UCSD-AML1 (cell line): ENCODE measurements around the gene SLC11A2.
"Not testable (repeated sequence)": the region's sequence is repeated elsewhere in the genome, so short reads cannot be mapped to it uniquely, and the experiment has no call there.

Experiments used
- DNase-seq: peaks from one replicate; lab custom pipeline; 2025; ENCODE audit not compliant: unreplicated experiment; lab: John Stamatoyannopoulos, UW

Gene SLC11A2

DNA sequence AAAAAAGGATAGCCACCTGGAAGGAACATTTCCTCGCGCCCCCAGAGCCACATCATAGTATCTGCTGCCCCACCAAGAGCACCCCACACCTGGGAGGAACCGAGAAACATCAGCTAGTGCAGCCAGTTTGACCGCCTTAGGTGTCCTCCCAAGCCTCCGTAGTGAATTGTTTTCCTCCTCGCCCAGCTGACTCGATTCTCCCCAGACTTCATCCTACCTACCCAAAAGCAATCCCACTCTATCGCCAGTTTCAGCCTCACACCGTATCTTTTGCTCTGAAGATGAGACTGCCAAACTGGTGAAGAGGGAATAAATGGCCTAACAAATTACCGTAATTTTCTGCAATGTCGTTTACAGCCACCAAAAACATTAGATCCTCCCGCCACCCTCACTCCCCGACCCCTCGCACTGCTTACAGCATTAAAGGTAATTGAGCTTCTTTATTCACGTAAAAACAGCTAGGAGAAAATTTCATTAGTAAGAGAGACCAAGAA is 1.2 kb upstream of the SLC11A2 start:
- no peak for DNase-seq

DNA sequence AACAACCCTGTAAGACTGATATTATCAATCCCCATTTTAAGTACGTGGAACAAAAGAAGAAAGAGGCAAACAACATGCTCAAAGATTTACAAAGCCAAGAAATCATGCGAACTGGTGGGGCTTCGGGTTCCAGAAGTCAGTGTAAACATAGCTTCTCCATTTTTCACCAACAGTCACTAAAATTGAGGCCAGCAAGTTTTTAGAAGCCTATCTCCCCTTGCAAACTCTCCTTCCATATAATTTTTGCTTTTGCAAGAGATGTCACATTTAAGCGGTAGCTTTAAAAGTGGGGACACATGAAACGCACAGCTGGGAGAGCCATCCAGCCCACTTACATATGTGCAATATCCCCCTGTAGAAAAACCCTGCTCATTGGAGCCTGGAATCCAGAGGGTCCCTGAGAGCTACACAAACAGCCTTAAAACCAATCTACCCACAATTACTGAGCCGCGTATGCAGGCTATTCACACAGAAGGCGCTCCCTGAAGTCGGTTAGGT is 797 bp downstream of the SLC11A2 start:
- DNase-seq: no peak

DNA sequence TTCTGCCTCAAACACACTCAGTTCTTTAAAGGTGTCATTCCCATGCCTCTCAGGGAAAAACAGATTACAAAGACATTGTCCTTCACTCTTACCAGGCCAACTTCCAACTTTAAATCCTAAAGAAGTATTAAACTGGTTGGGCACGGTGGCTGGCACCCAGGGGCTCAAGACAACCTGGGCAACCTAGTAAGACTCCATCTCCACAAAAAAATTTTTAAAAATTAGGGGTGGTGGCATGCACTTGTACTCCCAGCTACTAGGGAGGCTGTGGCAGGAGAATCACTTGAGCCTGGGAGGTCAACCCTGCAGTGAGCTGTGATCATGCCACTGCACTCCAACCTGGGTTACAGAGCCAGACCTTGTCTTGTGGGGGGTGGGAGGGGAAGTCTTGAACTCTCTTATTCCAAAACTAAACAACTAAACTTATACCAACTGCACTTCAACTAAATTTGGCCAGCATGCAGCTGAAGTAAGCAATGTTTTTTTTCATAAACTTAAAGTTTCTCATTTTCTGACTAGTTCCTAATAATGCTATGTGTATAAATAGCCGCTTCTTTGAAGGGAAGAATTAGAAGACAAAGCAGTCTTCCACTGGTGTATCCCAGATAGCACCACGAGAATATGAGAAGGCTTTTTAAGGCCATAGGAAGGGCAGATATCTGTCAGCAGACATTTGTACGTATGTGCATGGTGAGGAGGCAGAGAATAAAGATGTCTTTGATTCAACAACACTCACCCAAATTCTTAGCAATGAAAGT is 2.4 kb downstream of the SLC11A2 start:
- DNase-seq: no peak

DNA sequence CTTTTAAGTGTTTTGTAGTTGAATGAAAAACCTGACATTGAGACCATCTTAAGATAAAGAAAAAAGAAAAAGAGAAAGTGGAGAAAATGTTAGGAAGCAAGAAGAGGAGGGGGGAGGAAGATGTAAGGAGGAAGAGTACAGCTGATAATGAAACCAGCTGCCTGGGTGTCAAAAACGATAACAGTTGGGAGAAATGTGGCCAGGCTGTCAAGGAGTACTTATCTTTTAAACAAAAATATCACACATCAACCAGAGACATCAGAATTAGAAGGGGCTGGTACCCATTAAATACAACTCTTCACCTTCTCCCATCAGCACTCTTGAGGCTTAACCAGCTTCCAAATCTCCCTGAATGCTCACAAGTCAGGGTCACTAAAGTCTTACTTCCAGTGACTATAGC is 4.5 kb downstream of the SLC11A2 start:
- DNase-seq: no peak

DNA sequence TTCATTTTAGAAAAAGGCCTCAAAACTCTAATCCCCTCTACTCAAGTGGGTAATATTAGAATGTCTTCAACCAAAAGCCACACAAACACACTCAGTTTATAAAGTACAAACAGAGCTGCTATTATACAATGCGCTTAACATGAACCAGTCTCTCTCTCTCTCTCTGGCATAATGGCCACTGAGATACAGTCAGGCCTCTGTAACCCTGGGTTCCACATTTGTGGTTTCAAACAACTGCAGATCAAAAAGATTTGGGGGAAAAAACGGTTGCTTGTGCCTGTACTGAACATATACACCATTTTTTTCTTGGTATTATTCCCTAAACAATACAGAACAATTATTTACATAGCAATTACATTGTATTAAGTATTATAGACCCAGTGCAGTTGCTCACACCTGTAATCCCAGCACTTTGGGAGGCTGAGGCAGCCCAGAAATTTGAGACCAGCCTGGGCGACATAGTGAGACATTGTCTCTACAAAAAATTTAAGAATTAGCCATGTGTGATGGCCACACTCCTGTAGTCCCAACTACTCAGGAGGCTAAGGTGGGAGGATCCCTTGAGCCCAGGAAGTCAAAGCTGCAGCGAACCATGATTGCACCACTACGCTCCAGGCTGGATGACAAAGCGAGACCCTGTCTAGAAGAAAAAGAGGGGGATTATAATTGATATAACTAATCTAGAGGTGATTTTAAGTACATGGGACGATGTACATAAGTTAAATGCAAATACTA is 5.6 kb downstream of the SLC11A2 start:
- DNase-seq: no peak

DNA sequence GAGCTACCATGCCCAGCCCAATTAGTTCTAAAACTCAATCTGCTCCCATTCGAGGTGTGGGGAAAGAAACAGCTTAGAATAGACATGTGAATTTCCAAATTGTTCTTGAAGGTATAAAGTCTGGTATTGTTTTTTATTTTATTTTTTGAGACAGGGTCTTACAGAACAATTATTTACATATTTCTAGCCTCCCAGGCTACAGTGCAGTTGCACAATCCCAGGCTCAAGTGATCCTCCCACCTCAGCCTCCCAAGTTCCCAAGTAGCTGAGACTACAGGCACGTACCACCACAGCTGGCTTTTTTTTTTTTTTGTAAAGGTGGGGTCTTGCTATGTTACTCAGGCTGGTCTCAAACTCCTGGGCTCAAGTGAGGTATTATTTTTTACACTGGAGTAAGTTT is 6.3 kb downstream of the SLC11A2 start:
- DNase-seq: no peak

DNA sequence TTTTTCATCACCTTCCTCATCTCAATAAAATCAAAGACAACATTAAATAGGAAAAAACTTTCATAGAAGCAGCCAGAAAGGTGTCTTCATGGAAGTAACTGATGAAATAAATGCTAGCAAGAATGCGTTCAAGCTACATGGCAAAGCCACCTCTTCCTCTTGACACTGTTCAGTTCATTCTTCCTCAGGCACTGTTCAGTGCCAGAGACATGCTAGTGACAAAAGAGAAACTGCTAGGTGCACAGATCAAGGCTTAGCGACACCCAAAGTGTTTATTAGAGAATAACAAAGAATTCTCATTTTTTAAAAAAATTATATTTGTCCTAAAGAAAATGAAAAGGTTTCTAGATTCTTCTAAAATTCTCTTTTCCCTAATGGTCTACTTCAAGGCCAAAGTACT is 7.2 kb downstream of the SLC11A2 start:
- DNase-seq: no peak

DNA sequence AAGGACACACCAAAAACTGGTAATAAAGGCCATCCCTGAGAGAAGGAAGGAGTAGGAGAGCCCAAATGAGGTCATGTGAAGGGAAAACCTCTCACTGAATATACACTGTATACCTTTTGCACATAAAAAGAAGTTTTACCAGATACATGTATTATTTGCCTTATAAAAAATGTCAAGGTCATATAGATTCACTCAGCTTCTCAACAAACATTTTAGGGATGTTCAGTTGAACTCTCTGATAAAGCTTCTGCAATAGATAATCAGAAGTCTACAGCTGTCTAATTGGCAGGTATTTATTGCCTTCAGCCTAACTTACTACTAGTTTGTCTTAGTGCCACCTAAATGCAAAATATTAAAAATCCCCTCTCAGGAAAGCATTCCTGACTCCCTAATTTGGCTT is 8.7 kb downstream of the SLC11A2 start:
- no peak for DNase-seq

DNA sequence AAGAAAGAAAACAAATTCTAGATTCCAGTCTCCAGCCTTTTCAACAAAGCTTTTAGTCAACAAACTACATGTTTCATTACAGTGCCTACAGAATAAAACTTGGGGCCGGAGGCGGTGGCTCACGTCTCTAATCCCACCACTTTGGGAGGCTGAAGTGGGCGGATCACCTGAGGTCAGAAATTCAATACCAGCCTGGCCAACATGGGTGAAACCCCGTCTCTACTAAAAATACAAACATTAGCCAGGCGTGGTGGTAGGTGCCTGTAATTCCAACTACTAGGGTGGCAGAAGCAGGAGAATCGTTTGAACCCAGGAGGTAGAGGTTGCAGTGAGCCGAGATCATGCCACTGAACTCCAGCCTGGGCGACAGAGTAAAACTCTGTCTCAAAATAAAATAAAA is 11.7 kb downstream of the SLC11A2 start:
- not testable (repeated sequence) for DNase-seq

DNA sequence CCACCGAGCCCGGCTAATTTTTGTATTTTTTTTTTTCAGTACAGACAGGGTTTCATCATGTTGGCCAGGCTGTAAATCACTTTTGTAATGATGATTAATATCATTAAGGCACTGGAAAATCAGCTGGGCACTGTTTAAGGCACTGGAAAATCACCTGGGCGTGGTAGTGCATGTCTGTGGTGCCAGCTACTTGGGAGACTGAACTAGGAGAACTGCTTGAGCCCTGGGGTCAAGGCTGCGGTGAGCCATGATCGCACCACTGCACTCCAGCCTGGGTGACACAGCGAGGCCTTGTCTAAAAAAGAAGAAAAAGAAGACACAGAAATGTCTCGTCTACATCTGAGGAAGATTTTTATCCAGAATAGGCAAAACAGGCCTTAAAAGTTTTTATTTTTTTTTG is 12.7 kb downstream of the SLC11A2 start:
- DNase-seq: no peak

DNA sequence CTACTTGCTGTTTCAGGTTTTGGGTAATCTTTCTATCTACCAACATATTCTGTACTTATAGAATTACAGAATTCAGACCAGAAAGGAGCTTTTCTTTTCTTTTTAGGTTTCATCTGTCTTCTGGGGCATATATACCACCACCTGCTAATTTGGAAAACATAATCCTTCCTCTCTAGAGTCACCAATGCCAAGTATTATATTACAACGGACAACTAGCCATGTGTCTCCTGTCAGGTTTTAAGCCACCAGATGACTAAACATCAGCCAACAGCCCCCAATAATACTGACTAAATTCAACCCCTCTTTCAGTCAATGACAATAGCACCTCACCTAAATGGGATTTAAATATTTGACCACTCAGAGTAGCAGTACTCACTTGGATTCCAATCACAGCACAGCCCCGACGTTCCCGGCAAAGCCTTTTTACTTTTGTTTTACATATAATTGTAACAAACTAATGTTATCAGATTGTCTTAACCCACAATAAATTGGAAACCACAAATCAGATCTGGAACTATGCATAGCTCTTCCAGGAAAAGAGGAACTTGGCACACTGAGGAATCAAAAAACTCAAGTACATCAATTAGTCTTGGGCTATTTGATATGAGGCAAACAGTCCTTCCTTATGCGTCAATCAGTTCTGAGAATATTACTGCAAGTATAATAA is 13.5 kb downstream of the SLC11A2 start:
- DNase-seq: no peak

DNA sequence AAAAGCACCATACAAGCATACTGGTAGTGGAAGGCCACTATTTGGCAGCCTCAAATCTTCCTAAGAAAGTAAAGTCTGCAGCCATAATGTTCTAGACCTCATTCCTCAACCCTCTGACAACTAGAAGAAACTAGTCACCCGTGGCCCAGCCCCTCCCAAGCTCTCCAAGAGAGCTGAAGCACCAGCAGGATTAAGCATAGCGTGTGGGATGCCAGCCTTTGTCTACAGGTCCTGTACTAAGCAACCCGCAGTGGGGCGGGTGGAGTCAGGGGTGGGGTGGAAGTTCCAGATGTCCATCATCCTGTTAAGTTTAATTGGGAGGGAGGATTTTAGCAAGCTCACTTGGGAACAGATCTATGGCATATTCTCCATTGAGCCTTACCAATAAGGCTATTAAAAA is 14.2 kb downstream of the SLC11A2 start:
- no peak for DNase-seq

DNA sequence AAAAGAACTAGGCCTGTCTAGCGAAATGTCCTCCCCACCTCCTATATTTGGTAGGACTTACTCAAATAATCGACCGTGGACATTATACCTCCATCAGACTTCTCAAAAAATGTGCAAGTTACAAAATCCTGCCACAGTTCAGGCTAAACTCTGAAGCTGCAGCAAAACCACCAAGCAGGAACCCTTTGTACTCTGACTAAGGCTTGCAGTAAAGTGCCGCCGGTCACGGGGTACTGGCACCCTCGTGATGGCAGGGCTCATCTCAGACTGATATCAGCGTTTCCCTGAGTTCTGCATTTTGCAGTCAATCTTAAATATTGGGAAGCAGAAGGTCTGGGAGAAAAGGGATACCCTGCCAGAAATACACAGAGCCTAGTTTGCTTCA is 17.1 kb downstream of the SLC11A2 start:
- peak; percentile 26 for DNase-seq

DNA sequence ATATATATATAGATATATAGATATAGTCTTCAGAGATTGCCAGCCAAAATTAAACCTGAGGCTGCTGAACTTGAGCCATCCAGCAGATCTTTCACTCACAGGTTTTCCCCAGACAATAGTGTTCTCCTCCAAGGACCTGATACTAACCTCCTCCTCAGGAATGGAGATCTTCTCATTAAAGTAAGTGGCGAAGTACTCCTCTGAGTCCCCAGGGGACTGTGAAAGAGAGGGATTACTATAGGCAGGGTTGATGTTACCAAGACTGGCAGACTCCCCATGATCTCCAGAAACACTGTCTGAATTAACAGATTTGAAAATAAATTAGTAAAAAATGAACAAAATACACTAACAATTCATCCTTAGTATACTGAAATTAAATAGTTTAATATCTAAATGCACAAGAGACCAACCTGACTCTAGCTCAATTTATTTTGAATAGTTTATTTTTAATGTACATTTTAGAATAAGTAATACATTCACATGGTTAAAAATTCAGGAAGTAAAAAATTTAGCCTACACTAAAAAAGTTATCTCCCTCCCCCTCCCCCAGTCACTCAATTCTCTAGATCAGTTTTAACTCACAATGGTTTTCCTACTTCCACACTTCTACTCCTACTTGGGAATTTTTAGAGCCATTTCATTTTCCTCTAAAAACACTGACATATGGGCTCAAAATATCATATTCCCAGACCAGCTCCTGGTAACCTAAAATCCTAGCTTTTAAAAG is 17.7 kb downstream of the SLC11A2 start:
- DNase-seq: no peak

DNA sequence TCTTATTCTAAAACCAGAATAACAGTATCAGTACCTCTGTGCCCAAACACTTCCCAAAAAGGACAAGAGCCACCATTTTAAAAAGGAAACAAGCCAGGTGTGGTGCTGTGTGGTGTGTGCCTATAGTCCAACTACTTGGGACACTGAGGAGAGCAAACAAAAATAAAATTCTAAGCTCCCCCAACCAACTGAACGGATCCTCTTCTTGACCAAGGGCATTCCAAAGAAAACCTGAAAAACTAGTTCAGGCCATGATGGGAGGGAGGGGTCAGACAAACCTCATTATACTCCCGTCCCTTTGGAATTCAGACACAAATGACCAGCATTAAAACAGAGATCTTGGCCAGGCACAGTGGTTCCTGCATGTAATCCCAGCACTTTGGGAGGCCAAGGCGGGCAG is 20.5 kb downstream of the SLC11A2 start:
- DNase-seq: no peak

DNA sequence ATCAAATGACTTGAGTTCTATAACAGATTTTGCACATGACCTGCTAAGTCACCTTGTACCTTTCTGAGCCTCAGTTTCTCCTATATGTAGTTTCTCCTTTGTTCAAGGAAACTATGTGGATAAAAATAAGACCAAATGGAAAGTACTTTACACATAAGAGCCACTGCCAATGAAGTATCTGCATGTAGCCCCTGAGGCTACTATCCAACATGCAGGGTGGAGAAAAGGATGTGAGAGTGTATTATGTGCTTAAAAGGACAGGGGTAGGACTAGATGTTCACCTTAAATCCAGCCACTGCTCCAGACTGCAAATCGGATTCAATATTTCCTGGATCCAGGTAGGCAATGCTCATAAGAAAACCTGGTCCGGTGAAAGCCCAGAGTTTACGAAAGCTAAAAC is 21.2 kb downstream of the SLC11A2 start:
- no peak for DNase-seq

DNA sequence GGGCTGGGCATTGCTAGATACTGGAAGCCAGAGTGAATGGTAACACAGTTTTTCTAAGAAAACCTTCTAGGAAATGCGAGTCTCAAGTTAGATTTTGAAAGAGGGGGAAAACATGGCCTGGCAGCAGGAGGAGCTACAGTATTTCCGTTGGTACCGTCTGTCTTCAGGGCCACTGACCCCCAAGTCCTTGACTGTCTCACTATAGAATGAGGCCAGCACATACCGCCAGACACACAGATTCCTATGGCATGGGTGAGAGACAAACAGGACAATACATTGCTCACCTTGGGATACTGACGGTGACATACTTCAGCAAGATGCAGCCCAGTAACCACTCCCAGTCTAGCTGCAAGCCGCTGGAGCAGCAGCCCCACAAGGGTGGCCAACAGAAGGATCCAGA is 21.7 kb downstream of the SLC11A2 start:
- DNase-seq: no peak

DNA sequence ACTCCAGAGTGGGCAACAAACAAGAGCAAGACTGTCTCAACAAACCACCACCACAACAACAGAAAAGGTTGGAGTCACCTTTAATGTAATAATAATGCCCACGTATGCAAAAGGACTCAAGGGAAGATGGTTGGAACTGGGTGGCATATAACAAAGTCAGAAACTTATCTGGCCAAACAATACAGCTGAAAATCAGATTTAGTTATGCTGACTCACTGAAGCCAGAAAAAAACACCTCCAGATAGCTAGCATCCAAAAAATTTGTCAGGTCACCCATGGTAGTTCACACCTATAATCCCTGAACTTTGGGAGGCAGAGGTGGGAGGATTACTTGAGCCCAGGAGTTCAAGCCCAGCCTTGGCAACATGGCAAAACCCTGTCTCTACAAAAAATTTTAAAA is 24.4 kb downstream of the SLC11A2 start:
- DNase-seq: no peak

DNA sequence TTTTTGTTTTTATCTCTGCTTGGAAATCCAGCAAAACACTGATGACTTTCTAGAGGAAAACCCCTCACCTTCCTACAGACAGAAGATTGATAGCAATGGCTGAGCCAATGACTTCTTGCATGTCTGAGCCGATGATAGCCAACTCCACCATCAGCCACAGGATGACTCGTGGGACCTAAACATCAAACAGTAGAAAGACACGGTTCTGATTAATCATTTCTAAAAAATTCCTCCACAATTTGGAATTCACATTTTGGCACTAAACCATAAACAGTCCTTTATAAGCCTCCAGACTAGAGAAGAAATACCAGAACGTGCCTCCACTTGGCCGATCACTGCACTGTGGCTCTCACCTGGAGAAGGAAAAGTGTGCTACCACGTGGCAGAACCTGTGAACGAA is 25.9 kb downstream of the SLC11A2 start:
- no peak for DNase-seq

DNA sequence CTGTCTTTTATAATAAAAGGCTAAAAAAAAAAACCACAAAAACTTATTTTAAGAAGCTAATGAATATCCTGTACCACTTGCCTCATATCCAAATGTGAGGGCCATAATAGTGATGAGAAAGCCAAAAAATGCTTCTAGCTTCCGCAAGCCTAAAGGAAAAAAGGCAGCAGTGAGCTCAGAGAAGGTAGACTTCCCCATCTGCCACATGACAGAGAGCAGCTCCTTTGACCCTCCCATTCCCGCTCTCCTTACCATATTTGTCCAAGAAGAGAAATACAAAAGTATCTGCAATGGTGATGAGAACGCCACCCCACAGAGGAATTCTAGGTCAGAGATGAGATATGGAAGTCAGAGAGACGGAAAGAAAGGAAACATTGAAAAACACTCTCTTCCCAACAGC is 27.1 kb downstream of the SLC11A2 start:
- DNase-seq: no peak

DNA sequence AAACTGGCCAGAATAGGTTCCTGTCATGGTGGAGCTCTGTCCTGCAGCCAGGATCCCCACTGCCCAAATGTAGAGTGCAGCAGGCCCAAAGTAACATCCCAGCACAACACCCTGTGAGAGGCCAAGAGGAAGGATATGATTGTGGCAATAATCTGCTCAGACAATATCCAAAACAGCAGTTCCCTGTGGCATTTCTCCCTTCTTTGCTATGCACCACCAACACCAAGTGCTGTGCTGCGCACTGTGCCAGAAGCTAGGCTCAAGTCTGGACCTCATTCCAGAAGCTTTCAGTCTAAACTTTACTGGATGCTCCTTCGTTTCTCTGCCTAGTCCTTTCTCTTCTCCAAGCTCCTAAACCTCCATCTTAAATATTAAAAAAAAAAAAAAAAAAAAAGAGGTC is 33.4 kb downstream of the SLC11A2 start:
- no peak for DNase-seq
